GM23338 (cell line): ENCODE measurements around the gene KRTAP20-1. TPM values are rescaled to one million over a fixed set of nuclear protein-coding genes. Genes with fewer than 3 reads are reported as not detected.

Experiments
- ATAC-seq: fragments of 200-7000 bp; cut with Tn5 transposase; 3 replicates; pipeline ENCODE4 v1.9.1; 2020
- DNase-seq: peaks from one replicate; pipeline ENCODE4 v3.0.0-alpha.2; 2015; ENCODE audit warnings: low spot score
- H2AFZ ChIP-seq: fragments of 200-600 bp; sonication (generic); 2 replicates; pipeline ENCODE4 v1.8.0; 2016; ENCODE audit warnings: antibody characterized with exemption, mild to moderate bottlenecking, moderate library complexity
- H3F3A ChIP-seq: fragments of 200-600 bp; sonication (generic); replicated peaks from 2 replicates; pipeline ENCODE4 v1.8.0; 2017; ENCODE audit warnings: antibody characterized with exemption, mixed run types, low read depth
- H3K27ac ChIP-seq: fragments of 200-600 bp; sonication (generic); 2 replicates; pipeline ENCODE4 v1.6.1; 2016; ENCODE audit warnings: low read depth
- H3K27me3 ChIP-seq: fragments of 200-600 bp; sonication (generic); 2 replicates; pipeline ENCODE4 v1.8.0; 2016; ENCODE audit warnings: mild to moderate bottlenecking, mixed run types, moderate library complexity; ENCODE audit not compliant: insufficient read depth
- H3K36me3 ChIP-seq: fragments of 200-600 bp; sonication (generic); 2 replicates; pipeline ENCODE4 v1.8.0; 2016; ENCODE audit warnings: mild to moderate bottlenecking; ENCODE audit not compliant: insufficient read depth
- H3K4me1 ChIP-seq: fragments of 200-600 bp; sonication (generic); 2 replicates; pipeline ENCODE4 v1.8.0; 2016; ENCODE audit warnings: mild to moderate bottlenecking, moderate library complexity; ENCODE audit not compliant: insufficient read depth
- H3K4me2 ChIP-seq: fragments of 200-600 bp; sonication (generic); 2 replicates; pipeline ENCODE4 v1.7.1; 2017; ENCODE audit warnings: mixed run types
- H3K4me3 ChIP-seq: fragments of 200-600 bp; sonication (generic); 2 replicates; pipeline ENCODE4 v1.6.1; 2016; ENCODE audit warnings: mixed run types
- H3K79me2 ChIP-seq: fragments of 200-600 bp; sonication (generic); replicated peaks from 2 replicates; pipeline ENCODE4 v1.8.0; 2017; ENCODE audit warnings: mild to moderate bottlenecking; ENCODE audit not compliant: insufficient read depth
- H3K9me2 ChIP-seq: fragments of 200-600 bp; sonication (generic); 2 replicates; pipeline ENCODE4 v1.8.0; 2017; ENCODE audit not compliant: insufficient read depth
- H4K20me1 ChIP-seq: fragments of 200-600 bp; sonication (generic); replicated peaks from 2 replicates; pipeline ENCODE4 v1.8.0; 2017; ENCODE audit warnings: mild to moderate bottlenecking; ENCODE audit not compliant: insufficient read depth
- H3K27ac Mint-ChIP-seq: 2 replicates; pipeline ENCODE4 v1.8.0; 2020; ENCODE audit warnings: inconsistent platforms, mild to moderate bottlenecking, moderate library complexity, mixed read lengths
- H3K27me3 Mint-ChIP-seq: 3 replicates; pipeline ENCODE4 v1.8.0; 2022; ENCODE audit warnings: low read depth, mild to moderate bottlenecking, moderate library complexity, mixed read lengths, inconsistent platforms; ENCODE audit not compliant: insufficient read depth, poor library complexity
- H3K36me3 Mint-ChIP-seq: 3 replicates; pipeline ENCODE4 v1.8.0; 2021; ENCODE audit warnings: low read depth, mild to moderate bottlenecking, inconsistent platforms, moderate library complexity, mixed read lengths
- H3K4me1 Mint-ChIP-seq: 3 replicates; pipeline ENCODE4 v1.8.0; 2020; ENCODE audit warnings: mild to moderate bottlenecking, inconsistent platforms, mixed read lengths
- H3K4me3 Mint-ChIP-seq: 3 replicates; pipeline ENCODE4 v1.8.0; 2021; ENCODE audit warnings: moderate library complexity, mild to moderate bottlenecking, inconsistent platforms, mixed read lengths
- H3K9me3 Mint-ChIP-seq: 3 replicates; pipeline ENCODE4 v1.8.0; 2020; ENCODE audit warnings: moderate library complexity, mild to moderate bottlenecking, inconsistent platforms, mixed read lengths
- CREB1 ChIP-seq: fragments of 250-450 bp; sonication (Bioruptor Pico); IDR thresholded peaks from 2 replicates; pipeline ENCODE4 v1.5.0; 2020; ENCODE audit warnings: low read depth, mild to moderate bottlenecking, moderate library complexity
- EZH2 ChIP-seq: fragments of 200-600 bp; sonication (generic); IDR thresholded peaks from one replicate; pipeline ENCODE4 v1.8.0; 2017; ENCODE audit warnings: antibody characterized with exemption, mild to moderate bottlenecking, low read depth; ENCODE audit not compliant: unreplicated experiment
- EZH2phosphoT487 ChIP-seq: fragments of 200-600 bp; sonication (generic); IDR thresholded peaks from one replicate; pipeline ENCODE4 v1.8.1; 2018; ENCODE audit warnings: antibody characterized with exemption; ENCODE audit not compliant: unreplicated experiment
- JUNB ChIP-seq: IDR thresholded peaks from one replicate; pipeline ENCODE4 v1.6.1; 2016; ENCODE audit warnings: antibody characterized with exemption; ENCODE audit not compliant: unreplicated experiment
- NANOG ChIP-seq: IDR thresholded peaks from 2 replicates; pipeline ENCODE4 v1.6.1; 2016; ENCODE audit warnings: antibody characterized with exemption, borderline replicate concordance
- POLR2AphosphoS5 ChIP-seq: IDR thresholded peaks from 2 replicates; pipeline ENCODE4 v1.6.1; 2016; ENCODE audit warnings: antibody characterized with exemption, low read depth
- STAT1 ChIP-seq: IDR thresholded peaks from one replicate; pipeline ENCODE4 v1.6.1; 2016; ENCODE audit warnings: antibody characterized with exemption; ENCODE audit not compliant: unreplicated experiment
- ZNF114 ChIP-seq: fragments of 250-450 bp; sonication (Bioruptor Pico); IDR thresholded peaks from 2 replicates; pipeline ENCODE4 v1.5.0; 2020; ENCODE audit warnings: mild to moderate bottlenecking, moderate library complexity
- ZNF331 ChIP-seq: fragments of 250-450 bp; sonication (Bioruptor Pico); IDR thresholded peaks from 2 replicates; pipeline ENCODE4 v1.5.0; 2020; ENCODE audit warnings: low read depth, mild to moderate bottlenecking, moderate library complexity
- polyA plus RNA-seq: library from polyadenylated mRNA; unstranded; fragments of >200 nt; fragmentation: Nextera tagmentation; extraction: Ambion mirVana; gene quantifications from 2 replicates; pipeline ENCODE4 v1.2.1, GENCODE V29; 2016
- total RNA-seq: library from RNA; depleted of rRNA; stranded (reverse); fragments of >200 nt; shearing (Covaris generic); gene quantifications from 2 replicates; pipeline ENCODE4 v1.2.3, GENCODE V29; 2014
- TF ChIP-seq, protein P1 (sequence below), 2 experiments: fragments of 200-600 bp in 1 of 2; sonication (generic) in 1 of 2; conservative IDR thresholded peaks; 2 replicates each; pipeline versions ENCODE4 v1.5.1 to v1.6.1; 2016 to 2017; ENCODE audit warnings: antibody characterized with exemption in 2 of 2, low read depth in 2 of 2, mild to moderate bottlenecking in 2 of 2, moderate library complexity in 1 of 2
- TF ChIP-seq, protein P2 (sequence below): fragments of 250-450 bp; sonication (Bioruptor Pico); IDR thresholded peaks from 2 replicates; pipeline ENCODE4 v1.5.0; 2020; ENCODE audit warnings: mild to moderate bottlenecking, moderate library complexity
- TF ChIP-seq, protein P3 (sequence below): IDR thresholded peaks from 2 replicates; pipeline ENCODE4 v1.6.1; 2016; ENCODE audit warnings: antibody characterized with exemption
- TF ChIP-seq, protein P4 (sequence below): IDR thresholded peaks from one replicate; pipeline ENCODE4 v1.6.1; 2018; ENCODE audit warnings: antibody characterized with exemption; ENCODE audit not compliant: unreplicated experiment

Gene KRTAP20-1
- total and polyA plus RNA-seq, 2 experiments from 2014 or later, result not detected

DNA sequence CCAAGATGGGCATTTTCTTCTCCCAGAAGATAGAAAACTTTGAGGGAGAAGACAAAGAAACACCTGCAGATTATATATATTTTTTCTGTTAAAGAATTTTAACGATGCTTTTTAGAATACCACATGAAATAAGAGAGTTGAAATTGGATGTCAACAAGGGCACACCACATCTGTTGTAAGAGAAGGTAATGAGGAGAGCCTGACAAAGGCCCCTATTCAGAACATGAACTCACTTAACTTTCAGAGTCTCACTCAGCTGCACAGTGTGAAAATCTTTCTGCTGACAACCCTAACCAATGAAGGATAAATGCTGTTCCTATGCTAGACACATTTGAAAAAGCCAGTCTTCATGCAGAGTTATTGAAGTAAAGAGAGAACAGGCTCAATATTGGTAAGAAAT, 33.4 kb upstream of the KRTAP20-1 start:
- no peaks in the 10 kb centered on the region for H3K36me3 ChIP-seq
- no peaks in the 10 kb centered on the region for H3K79me2 ChIP-seq
- no peak overlapping the region for H2AFZ ChIP-seq
- no peaks in the 10 kb centered on the region for H3K4me1 ChIP-seq
- no peak overlapping the region for H3K4me2 ChIP-seq
- no peaks in the 10 kb centered on the region for H3K9me2 ChIP-seq
- Mint-ChIP-seq H3K4me1 (no peaks in the 10 kb centered on the region), H3K9me3 (no peaks in the 10 kb centered on the region), H3K36me3 (no peaks in the 10 kb centered on the region), H3K4me3 (no peak overlapping the region), H3K27me3 (no peaks in the 10 kb centered on the region), H3K27ac (no peak overlapping the region)
- no peaks in the 10 kb centered on the region for H4K20me1 ChIP-seq
- DNase-seq (no peak), ATAC-seq (no peak)
- H3K27ac ChIP-seq, result no peak overlapping the region
- H3K27me3 ChIP-seq, result no peaks in the 10 kb centered on the region
- TF ChIP-seq, protein P1, sequence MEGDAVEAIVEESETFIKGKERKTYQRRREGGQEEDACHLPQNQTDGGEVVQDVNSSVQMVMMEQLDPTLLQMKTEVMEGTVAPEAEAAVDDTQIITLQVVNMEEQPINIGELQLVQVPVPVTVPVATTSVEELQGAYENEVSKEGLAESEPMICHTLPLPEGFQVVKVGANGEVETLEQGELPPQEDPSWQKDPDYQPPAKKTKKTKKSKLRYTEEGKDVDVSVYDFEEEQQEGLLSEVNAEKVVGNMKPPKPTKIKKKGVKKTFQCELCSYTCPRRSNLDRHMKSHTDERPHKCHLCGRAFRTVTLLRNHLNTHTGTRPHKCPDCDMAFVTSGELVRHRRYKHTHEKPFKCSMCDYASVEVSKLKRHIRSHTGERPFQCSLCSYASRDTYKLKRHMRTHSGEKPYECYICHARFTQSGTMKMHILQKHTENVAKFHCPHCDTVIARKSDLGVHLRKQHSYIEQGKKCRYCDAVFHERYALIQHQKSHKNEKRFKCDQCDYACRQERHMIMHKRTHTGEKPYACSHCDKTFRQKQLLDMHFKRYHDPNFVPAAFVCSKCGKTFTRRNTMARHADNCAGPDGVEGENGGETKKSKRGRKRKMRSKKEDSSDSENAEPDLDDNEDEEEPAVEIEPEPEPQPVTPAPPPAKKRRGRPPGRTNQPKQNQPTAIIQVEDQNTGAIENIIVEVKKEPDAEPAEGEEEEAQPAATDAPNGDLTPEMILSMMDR (conservative IDR thresholded peaks at IDR 0.05; ENCODE audit: low read depth in 2 of 2), result no peak
- TF ChIP-seq NANOG (no peak), CREB1 (no peak), ZNF331 (CRISPR knock-in tag) (no peak), STAT1 (no peak), POLR2AphosphoS5 (no peak), EZH2phosphoT487 (no peak), EZH2 (no peak), JUNB (no peak), ZNF114 (CRISPR knock-in tag) (no peak)
- TF ChIP-seq, protein P2, sequence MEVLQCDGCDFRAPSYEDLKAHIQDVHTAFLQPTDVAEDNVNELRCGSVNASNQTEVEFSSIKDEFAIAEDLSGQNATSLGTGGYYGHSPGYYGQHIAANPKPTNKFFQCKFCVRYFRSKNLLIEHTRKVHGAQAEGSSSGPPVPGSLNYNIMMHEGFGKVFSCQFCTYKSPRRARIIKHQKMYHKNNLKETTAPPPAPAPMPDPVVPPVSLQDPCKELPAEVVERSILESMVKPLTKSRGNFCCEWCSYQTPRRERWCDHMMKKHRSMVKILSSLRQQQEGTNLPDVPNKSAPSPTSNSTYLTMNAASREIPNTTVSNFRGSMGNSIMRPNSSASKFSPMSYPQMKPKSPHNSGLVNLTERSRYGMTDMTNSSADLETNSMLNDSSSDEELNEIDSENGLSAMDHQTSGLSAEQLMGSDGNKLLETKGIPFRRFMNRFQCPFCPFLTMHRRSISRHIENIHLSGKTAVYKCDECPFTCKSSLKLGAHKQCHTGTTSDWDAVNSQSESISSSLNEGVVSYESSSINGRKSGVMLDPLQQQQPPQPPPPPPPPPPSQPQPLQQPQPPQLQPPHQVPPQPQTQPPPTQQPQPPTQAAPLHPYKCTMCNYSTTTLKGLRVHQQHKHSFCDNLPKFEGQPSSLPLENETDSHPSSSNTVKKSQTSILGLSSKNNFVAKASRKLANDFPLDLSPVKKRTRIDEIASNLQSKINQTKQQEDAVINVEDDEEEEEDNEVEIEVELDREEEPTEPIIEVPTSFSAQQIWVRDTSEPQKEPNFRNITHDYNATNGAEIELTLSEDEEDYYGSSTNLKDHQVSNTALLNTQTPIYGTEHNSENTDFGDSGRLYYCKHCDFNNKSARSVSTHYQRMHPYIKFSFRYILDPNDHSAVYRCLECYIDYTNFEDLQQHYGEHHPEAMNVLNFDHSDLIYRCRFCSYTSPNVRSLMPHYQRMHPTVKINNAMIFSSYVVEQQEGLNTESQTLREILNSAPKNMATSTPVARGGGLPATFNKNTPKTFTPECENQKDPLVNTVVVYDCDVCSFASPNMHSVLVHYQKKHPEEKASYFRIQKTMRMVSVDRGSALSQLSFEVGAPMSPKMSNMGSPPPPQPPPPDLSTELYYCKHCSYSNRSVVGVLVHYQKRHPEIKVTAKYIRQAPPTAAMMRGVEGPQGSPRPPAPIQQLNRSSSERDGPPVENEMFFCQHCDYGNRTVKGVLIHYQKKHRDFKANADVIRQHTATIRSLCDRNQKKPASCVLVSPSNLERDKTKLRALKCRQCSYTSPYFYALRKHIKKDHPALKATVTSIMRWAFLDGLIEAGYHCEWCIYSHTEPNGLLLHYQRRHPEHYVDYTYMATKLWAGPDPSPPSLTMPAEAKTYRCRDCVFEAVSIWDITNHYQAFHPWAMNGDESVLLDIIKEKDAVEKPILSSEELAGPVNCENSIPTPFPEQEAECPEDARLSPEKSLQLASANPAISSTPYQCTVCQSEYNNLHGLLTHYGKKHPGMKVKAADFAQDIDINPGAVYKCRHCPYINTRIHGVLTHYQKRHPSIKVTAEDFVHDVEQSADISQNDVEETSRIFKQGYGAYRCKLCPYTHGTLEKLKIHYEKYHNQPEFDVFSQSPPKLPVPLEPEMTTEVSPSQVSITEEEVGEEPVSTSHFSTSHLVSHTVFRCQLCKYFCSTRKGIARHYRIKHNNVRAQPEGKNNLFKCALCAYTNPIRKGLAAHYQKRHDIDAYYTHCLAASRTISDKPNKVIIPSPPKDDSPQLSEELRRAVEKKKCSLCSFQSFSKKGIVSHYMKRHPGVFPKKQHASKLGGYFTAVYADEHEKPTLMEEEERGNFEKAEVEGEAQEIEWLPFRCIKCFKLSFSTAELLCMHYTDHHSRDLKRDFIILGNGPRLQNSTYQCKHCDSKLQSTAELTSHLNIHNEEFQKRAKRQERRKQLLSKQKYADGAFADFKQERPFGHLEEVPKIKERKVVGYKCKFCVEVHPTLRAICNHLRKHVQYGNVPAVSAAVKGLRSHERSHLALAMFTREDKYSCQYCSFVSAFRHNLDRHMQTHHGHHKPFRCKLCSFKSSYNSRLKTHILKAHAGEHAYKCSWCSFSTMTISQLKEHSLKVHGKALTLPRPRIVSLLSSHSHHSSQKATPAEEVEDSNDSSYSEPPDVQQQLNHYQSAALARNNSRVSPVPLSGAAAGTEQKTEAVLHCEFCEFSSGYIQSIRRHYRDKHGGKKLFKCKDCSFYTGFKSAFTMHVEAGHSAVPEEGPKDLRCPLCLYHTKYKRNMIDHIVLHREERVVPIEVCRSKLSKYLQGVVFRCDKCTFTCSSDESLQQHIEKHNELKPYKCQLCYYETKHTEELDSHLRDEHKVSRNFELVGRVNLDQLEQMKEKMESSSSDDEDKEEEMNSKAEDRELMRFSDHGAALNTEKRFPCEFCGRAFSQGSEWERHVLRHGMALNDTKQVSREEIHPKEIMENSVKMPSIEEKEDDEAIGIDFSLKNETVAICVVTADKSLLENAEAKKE (CRISPR knock-in tag), result no peak
- TF ChIP-seq, protein P3, sequence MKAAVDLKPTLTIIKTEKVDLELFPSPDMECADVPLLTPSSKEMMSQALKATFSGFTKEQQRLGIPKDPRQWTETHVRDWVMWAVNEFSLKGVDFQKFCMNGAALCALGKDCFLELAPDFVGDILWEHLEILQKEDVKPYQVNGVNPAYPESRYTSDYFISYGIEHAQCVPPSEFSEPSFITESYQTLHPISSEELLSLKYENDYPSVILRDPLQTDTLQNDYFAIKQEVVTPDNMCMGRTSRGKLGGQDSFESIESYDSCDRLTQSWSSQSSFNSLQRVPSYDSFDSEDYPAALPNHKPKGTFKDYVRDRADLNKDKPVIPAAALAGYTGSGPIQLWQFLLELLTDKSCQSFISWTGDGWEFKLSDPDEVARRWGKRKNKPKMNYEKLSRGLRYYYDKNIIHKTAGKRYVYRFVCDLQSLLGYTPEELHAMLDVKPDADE, result no peak
- TF ChIP-seq, protein P4, sequence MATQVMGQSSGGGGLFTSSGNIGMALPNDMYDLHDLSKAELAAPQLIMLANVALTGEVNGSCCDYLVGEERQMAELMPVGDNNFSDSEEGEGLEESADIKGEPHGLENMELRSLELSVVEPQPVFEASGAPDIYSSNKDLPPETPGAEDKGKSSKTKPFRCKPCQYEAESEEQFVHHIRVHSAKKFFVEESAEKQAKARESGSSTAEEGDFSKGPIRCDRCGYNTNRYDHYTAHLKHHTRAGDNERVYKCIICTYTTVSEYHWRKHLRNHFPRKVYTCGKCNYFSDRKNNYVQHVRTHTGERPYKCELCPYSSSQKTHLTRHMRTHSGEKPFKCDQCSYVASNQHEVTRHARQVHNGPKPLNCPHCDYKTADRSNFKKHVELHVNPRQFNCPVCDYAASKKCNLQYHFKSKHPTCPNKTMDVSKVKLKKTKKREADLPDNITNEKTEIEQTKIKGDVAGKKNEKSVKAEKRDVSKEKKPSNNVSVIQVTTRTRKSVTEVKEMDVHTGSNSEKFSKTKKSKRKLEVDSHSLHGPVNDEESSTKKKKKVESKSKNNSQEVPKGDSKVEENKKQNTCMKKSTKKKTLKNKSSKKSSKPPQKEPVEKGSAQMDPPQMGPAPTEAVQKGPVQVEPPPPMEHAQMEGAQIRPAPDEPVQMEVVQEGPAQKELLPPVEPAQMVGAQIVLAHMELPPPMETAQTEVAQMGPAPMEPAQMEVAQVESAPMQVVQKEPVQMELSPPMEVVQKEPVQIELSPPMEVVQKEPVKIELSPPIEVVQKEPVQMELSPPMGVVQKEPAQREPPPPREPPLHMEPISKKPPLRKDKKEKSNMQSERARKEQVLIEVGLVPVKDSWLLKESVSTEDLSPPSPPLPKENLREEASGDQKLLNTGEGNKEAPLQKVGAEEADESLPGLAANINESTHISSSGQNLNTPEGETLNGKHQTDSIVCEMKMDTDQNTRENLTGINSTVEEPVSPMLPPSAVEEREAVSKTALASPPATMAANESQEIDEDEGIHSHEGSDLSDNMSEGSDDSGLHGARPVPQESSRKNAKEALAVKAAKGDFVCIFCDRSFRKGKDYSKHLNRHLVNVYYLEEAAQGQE, result no peak
- H3F3A ChIP-seq, result no peaks in the 10 kb centered on the region
- no peak overlapping the region for H3K4me3 ChIP-seq
